Right atrium auricular region (tissue), 2 donors: ENCODE data around the gene VGLL4. TPM values are rescaled to one million over a fixed set of nuclear protein-coding genes. Genes with fewer than 3 reads are reported as not detected.

Source experiments
- DNase-seq: peaks from one replicate; pipeline ENCODE4 v3.0.0-alpha.2; 2019; ENCODE audit warnings: low spot score
- H3K27ac ChIP-seq, 2 donors: fragments of 200-600 bp; sonication (generic); 1 replicate in 1 of 2; 2 replicates in 1 of 2; pipeline ENCODE4 v1.5.1; 2016 to 2019
- H3K27me3 ChIP-seq, 2 donors: fragments of 200-600 bp; sonication (generic); one replicate each; pipeline versions ENCODE4 v1.5.1 to v1.6.0; 2017 to 2019
- H3K36me3 ChIP-seq: fragments of 200-600 bp; sonication (generic); one replicate; pipeline ENCODE4 v1.5.1; 2016
- H3K4me1 ChIP-seq, 2 donors: fragments of 200-600 bp; sonication (generic); one replicate each; pipeline versions ENCODE4 v1.5.1 to v1.6.0; 2017 to 2019
- H3K4me3 ChIP-seq, 2 donors: fragments of 200-600 bp; sonication (generic); 1 replicate in 1 of 2; 2 replicates in 1 of 2; pipeline ENCODE4 v1.5.1; 2017 to 2019; ENCODE audit warnings: mild to moderate bottlenecking in 1 of 2, moderate library complexity in 1 of 2
- H3K9me3 ChIP-seq, 2 donors: fragments of 200-600 bp; sonication (generic); one replicate each; pipeline ENCODE4 v1.5.1; 2019
- total RNA-seq, 2 donors: library from RNA; depleted of rRNA; stranded (reverse); fragments of >200 nt; gene quantifications; one replicate each; pipeline ENCODE4 v1.1.0, GENCODE V29; 2016
- TF ChIP-seq, protein P1 (sequence below), 2 donors: fragments of 200-600 bp; sonication (generic); IDR thresholded peaks; one replicate each; pipeline ENCODE4 v1.5.1; 2019; ENCODE audit warnings: antibody characterized with exemption in 2 of 2

Gene VGLL4
- total RNA-seq, 2 donors from 2014 or later: 30.2 to 64.6 TPM

DNA sequence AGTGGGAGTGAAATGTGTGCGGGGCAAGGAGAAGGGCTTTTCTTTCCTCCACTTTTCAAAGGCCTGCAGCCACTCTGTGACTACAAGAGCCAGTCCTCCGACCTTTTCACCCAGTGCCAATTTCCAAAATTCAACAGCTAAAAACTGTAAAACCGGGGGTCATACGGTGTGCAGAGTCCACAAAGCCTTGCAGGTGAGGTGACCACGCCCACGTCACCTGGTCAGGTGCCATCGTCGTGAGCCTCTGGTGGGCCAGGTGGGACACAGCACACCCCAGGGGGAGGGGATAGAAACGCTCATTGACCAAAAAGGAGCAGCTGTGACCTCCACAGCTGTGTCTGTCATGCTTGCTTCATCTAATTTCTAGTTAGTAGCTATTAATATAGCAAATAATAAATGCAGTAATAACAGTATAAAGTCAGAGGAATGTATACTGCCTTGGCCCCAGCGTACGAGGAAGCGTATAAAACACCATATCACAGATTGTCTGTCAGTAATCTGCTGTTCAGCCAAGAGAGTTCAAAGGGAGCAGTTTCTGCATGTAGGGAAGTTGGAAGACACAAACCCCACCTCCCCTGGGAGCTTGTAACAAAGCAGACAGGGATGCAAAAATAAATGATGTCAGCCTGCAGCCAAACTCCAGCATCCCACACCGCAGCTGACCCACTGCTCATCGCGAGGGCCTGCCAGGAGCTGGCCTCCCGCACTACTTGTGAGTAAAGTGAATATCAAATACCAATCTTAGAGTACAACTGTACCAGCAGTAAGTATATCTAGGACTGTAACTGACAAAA is 86.7 kb downstream of the VGLL4 start:
- Histone ChIP-seq H3K27ac (peak overlapping the region; percentile 48 to 50), H3K9me3 (no peaks in the 10 kb centered on the region), H3K36me3 (peaks cover 25% of the 10 kb centered on the region), H3K27me3 (no peaks in the 10 kb centered on the region), H3K4me1 (peaks cover 0 to 89% of the 10 kb centered on the region in 2 donors), H3K4me3 (no peak overlapping the region)
- TF ChIP-seq, protein P1, sequence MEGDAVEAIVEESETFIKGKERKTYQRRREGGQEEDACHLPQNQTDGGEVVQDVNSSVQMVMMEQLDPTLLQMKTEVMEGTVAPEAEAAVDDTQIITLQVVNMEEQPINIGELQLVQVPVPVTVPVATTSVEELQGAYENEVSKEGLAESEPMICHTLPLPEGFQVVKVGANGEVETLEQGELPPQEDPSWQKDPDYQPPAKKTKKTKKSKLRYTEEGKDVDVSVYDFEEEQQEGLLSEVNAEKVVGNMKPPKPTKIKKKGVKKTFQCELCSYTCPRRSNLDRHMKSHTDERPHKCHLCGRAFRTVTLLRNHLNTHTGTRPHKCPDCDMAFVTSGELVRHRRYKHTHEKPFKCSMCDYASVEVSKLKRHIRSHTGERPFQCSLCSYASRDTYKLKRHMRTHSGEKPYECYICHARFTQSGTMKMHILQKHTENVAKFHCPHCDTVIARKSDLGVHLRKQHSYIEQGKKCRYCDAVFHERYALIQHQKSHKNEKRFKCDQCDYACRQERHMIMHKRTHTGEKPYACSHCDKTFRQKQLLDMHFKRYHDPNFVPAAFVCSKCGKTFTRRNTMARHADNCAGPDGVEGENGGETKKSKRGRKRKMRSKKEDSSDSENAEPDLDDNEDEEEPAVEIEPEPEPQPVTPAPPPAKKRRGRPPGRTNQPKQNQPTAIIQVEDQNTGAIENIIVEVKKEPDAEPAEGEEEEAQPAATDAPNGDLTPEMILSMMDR (IDR thresholded peaks at IDR 0.05): no peak
- no peak for DNase-seq

DNA sequence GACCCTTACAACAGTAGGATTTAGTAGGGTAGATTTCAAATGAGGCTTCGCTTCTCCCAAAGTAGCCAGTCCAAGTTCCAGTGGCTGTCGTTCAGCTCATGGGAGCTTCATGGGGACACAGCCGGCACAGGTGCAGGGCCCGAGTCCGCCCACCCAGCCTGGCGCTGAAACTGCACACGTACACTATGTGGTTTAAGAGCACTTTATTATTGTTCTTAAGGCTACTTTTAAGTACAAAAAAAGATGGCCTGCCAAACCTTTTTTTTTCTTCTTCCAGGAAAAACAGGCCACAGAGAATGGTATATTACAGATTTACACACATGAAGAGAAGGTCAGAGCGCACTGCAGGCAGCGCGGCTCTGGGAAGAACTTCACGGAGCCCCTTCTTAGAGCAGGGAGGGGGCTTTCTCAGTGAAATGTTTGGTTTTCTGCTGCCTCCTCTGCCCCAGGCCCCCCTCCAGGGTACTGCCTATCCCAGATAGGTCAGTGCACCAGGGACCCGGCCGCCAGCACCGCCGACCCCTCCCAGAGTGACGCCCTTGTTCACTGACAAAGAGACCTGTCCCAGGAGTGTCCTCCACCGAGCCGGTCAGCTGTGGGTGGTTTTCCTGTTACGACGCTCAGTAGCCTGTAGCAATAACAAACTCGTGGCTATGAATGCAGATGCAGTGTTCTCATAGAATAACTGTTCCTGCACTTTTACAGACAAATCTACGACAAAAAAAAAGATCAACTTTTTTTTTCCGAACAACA is 87.7 kb downstream of the VGLL4 start:
- H3K4me1 ChIP-seq: peaks cover 0 to 79% of the 10 kb centered on the region in 2 donors
- H3K27me3 ChIP-seq: no peaks in the 10 kb centered on the region
- H3K4me3 ChIP-seq: no peak overlapping the region
- peaks cover 25% of the 10 kb centered on the region for H3K36me3 ChIP-seq
- no peak for DNase-seq
- TF ChIP-seq, protein P1 (IDR thresholded peaks at IDR 0.05): no peak
- peak overlapping the region; percentile 54 to 63 for H3K27ac ChIP-seq
- no peaks in the 10 kb centered on the region for H3K9me3 ChIP-seq

DNA sequence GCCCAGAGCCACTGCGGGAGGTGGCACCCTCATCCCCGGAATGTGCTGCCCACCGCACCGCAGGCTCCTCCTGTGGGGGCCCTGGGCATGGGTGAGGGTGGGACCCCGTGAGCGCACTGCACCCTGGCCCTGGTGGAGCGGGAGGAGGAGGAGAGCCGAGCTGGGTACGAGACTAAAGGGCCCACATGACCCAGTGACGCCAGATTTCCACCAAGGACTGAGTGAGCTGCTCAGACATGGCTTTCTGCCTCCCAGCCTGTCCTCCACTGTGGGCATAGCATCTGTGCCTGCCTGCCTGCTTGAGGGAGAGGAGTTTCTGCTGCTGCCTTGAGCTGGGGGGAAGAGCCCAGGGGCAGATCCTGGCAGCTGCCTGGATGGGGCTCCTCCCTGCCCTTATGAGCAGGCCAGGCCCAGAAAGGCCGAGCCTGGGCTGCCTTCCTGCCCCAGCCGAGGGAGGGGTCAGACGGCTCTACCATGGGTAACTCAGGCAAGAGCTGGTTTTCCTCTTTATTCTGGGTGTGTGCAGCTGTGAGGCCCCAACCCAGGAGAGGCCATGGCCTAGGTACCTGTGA is 88.4 kb downstream of the VGLL4 start:
- Histone ChIP-seq H3K27me3 (no peaks in the 10 kb centered on the region), H3K4me3 (no peak overlapping the region), H3K9me3 (no peaks in the 10 kb centered on the region), H3K27ac (peak overlapping the region; percentile 54 to 63), H3K36me3 (peaks cover 25% of the 10 kb centered on the region), H3K4me1 (peaks cover 0 to 72% of the 10 kb centered on the region in 2 donors)
- TF ChIP-seq, protein P1 (IDR thresholded peaks at IDR 0.05): no peak
- no peak for DNase-seq

DNA sequence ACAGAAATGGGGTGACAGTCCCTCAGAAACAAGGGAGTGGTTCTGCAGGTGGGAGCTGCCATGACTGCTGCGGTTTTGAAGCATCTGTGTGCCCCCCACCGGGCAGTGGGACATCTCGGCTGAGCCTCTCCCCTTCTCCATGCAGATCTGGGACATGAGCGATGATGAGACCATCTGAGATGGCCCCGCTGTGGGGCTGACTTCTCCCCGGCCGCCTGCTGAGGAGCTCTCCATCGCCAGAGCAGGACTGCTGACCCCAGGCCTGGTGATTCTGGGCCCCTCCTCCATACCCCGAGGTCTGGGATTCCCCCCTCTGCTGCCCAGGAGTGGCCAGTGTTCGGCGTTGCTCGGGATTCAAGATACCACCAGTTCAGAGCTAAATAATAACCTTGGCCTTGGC is 89.0 kb downstream of the VGLL4 start:
- Histone ChIP-seq H3K27me3 (no peaks in the 10 kb centered on the region), H3K36me3 (peaks cover 25% of the 10 kb centered on the region), H3K4me3 (no peak overlapping the region), H3K27ac (peak overlapping the region; percentile 54 to 63), H3K4me1 (peaks cover 0 to 65% of the 10 kb centered on the region in 2 donors), H3K9me3 (no peaks in the 10 kb centered on the region)
- DNase-seq: no peak
- TF ChIP-seq, protein P1 (IDR thresholded peaks at IDR 0.05): no peak

DNA sequence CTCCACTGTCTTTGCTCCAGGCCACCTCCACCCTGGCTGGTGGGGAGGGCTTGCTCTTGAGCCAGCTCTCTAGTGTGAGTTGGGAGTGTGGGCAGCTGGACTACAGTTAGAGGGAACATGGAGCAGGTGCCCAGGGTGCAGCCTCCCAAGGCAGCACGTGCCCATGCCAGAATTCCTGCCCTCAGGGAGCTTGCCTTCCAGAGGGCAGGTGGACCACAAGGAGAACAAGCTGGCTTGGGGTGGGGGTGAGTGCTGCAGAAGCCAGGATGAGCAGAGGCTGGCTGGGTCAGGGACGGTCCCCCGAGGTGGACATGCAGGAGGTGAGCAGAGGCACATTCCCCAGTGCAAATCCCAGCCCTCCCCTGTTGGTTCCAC is 89.5 kb downstream of the VGLL4 start:
- no peak for DNase-seq
- H3K27ac ChIP-seq: peak overlapping the region; percentile 33 to 63
- TF ChIP-seq, protein P1 (IDR thresholded peaks at IDR 0.05): no peak
- H3K27me3 ChIP-seq: no peaks in the 10 kb centered on the region
- no peaks in the 10 kb centered on the region for H3K9me3 ChIP-seq
- peaks cover 0 to 61% of the 10 kb centered on the region in 2 donors for H3K4me1 ChIP-seq
- H3K4me3 ChIP-seq: no peak overlapping the region
- H3K36me3 ChIP-seq: peaks cover 25% of the 10 kb centered on the region
